Astrocyte (in vitro differentiated cells and primary cell): ENCODE measurements around the gene GALNS.

Experiments used
- EZH2 ChIP-seq: IDR thresholded peaks from 2 replicates; pipeline ENCODE4 v1.6.1; 2012; ENCODE audit warnings: mild to moderate bottlenecking, low read length, inconsistent platforms; ENCODE audit not compliant: insufficient read depth
- TF ChIP-seq, protein P1 (sequence below): IDR thresholded peaks from 2 replicates; pipeline ENCODE4 v1.5.1; 2011; ENCODE audit warnings: low read depth, mild to moderate bottlenecking, inconsistent platforms, low read length, moderate library complexity; ENCODE audit not compliant: insufficient read depth

DNA sequence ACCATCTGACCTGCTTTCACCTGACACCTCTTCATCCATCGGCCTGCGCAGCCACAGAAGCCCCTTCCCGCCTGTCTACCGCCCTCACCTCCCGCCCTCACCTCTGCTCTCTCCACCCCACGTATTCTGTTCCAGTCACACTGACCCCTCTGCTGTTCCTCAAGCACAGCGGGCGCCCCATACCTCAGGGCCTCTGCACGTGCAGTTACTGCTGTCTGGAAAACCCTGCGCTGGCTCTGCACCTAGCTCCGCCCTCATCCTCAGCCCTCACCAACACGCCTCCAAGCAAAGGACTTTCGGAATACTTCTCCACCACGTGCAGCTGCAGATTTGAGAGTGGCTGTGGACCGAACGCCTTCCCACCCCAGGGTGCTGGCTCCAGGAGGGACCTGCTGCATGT, 34.3 kb upstream of the GALNS start:
- TF ChIP-seq, protein P1, sequence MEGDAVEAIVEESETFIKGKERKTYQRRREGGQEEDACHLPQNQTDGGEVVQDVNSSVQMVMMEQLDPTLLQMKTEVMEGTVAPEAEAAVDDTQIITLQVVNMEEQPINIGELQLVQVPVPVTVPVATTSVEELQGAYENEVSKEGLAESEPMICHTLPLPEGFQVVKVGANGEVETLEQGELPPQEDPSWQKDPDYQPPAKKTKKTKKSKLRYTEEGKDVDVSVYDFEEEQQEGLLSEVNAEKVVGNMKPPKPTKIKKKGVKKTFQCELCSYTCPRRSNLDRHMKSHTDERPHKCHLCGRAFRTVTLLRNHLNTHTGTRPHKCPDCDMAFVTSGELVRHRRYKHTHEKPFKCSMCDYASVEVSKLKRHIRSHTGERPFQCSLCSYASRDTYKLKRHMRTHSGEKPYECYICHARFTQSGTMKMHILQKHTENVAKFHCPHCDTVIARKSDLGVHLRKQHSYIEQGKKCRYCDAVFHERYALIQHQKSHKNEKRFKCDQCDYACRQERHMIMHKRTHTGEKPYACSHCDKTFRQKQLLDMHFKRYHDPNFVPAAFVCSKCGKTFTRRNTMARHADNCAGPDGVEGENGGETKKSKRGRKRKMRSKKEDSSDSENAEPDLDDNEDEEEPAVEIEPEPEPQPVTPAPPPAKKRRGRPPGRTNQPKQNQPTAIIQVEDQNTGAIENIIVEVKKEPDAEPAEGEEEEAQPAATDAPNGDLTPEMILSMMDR: no peak
- no peak for TF ChIP-seq EZH2
